22Rv1 (cell line): ENCODE data around the gene EDDM13.
"Not testable (repeated sequence)": the region's sequence is repeated elsewhere in the genome, so short reads cannot be mapped to it uniquely, and the experiment has no call there.

Experiments used
- H3K27ac ChIP-seq: fragments of 450-650 bp; 2 replicates; pipeline ENCODE4 v1.5.1; 2017
- CTCF ChIP-seq: fragments of 450-650 bp; IDR thresholded peaks from 2 replicates; pipeline ENCODE4 v1.5.1; 2017; ENCODE audit warnings: mild to moderate bottlenecking
- ZFX ChIP-seq: fragments of 450-650 bp; IDR thresholded peaks from 2 replicates; pipeline ENCODE4 v1.6.1; 2017; ENCODE audit warnings: antibody characterized with exemption, borderline replicate concordance

EDDM13 gene

GRCh38 chr19:56272161-56272798 lies at the start of gene EDDM13:
Gene EDDM13, plus strand, starts transcription at chr19:56272748. Its CDS starts 87 bp downstream, at chr19:56272835.
- no peak within 1 kb of the TSS for H3K27ac ChIP-seq
- TF ChIP-seq ZFX (no peak), CTCF (no peak)

GRCh38 chr19:56222901-56223300 lies 49.6 kb upstream of the EDDM13 start:
- H3K27ac ChIP-seq = no peak overlapping the region
- TF ChIP-seq ZFX (no peak), CTCF (no peak)

GRCh38 chr19:56223481-56223880 lies 49.1 kb upstream of the EDDM13 start:
- TF ChIP-seq CTCF (no peak), ZFX (no peak)
- no peak overlapping the region for H3K27ac ChIP-seq

GRCh38 chr19:56245121-56245740 lies 27.3 kb upstream of the EDDM13 start:
- H3K27ac ChIP-seq = no peak overlapping the region
- TF ChIP-seq ZFX (no peak), CTCF (no peak)

GRCh38 chr19:56245764-56246163 lies 26.8 kb upstream of the EDDM13 start:
- not testable (repeated sequence) for H3K27ac ChIP-seq

- H3K27ac ChIP-seq = not testable (repeated sequence)
Measured at GRCh38 chr19:56248736-56249338, 23.7 kb upstream of the EDDM13 start.

- H3K27ac ChIP-seq = no peak overlapping the region
- no peak for TF ChIP-seq ZFX
- TF ChIP-seq CTCF = peak; percentile 95
Measured at GRCh38 chr19:56252699-56253422, 19.7 kb upstream of the EDDM13 start.

GRCh38 chr19:56253737-56254136 lies 18.8 kb upstream of the EDDM13 start:
- TF ChIP-seq ZFX (no peak), CTCF (peak; percentile 44)
- H3K27ac ChIP-seq = no peak overlapping the region
